ENCODE data around the gene GNAQ. TPM values are rescaled to one million over a fixed set of nuclear protein-coding genes. Genes with fewer than 3 reads are reported as not detected.

GNAQ gene
- total and polyA plus RNA-seq, 2 experiments from 2014 or later = 25.7 to 47.9 TPM

DNA sequence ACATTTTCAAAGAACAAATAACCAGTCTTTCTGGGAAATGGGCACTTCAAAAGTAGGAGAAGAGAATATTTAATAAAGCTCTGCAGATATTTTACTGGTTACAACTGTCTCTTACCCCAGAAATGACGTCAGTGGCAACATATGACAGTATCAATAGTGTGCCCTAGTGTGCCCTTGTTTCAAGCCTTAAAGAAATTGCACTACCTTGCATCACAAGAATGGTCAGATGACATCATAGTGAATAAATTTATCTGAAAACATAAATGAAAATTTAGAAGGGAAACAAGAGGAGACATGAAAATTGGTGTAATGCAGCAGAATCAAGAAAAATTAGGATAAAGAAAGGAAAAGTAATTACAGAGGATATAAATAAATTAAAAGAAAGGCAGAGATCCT lies 176.7 kb downstream of the GNAQ start:
- TF ChIP-seq CTCF (IDR thresholded peaks at IDR 0.05; ENCODE audit: poor library complexity) = no peak
- TF ChIP-seq EZH2phosphoT487 (IDR thresholded peaks at IDR 0.05; ENCODE audit: low read depth, severe bottlenecking, unreplicated experiment) = no peak
- TF ChIP-seq EZH2 (IDR thresholded peaks at IDR 0.05; ENCODE audit: borderline replicate concordance) = no peak
- no peaks in the 10 kb centered on the region for H3K9me3 ChIP-seq (ENCODE audit: low read depth)
- no peaks in the 10 kb centered on the region for H3K9me2 ChIP-seq (replicated peaks; ENCODE audit: insufficient read depth)
- H4K20me1 ChIP-seq (ENCODE audit: insufficient read depth, poor library complexity, severe bottlenecking) = no peaks in the 10 kb centered on the region
- no peak overlapping the region for H3K4me3 ChIP-seq
- no peak for DNase-seq (ENCODE audit: low spot score)
- no peaks in the 10 kb centered on the region for H3K36me3 ChIP-seq (replicated peaks; ENCODE audit: insufficient read depth, low read depth)
- H3K4me2 ChIP-seq = no peak overlapping the region
- H3K4me1 ChIP-seq (ENCODE audit: insufficient read depth) = peaks cover 5% of the 10 kb centered on the region
- peaks cover 68% of the 10 kb centered on the region for H3K79me2 ChIP-seq
- 91% methylated on average over 1 of the region's 1 CpG for WGBS (ENCODE audit: low lambda C conversion rate, missing lambda C conversion rate)
- H3K27me3 ChIP-seq = no peaks in the 10 kb centered on the region
- no peak overlapping the region for H3K27ac ChIP-seq
- no peak overlapping the region for H2AFZ ChIP-seq

GRCh38 chr9:77854258-77854915 lies 177.2 kb downstream of the GNAQ start:
- no peaks in the 10 kb centered on the region for H3K27me3 ChIP-seq
- H3K79me2 ChIP-seq = peaks cover 68% of the 10 kb centered on the region
- H3K4me1 ChIP-seq (ENCODE audit: insufficient read depth) = peaks cover 5% of the 10 kb centered on the region
- H2AFZ ChIP-seq = no peak overlapping the region
- DNase-seq (ENCODE audit: low spot score) = no peak
- 77% methylated on average over 4 of the region's 4 CpGs for WGBS (ENCODE audit: low lambda C conversion rate, missing lambda C conversion rate)
- H3K9me3 ChIP-seq (ENCODE audit: low read depth) = no peaks in the 10 kb centered on the region
- no peaks in the 10 kb centered on the region for H4K20me1 ChIP-seq (ENCODE audit: insufficient read depth, poor library complexity, severe bottlenecking)
- no peaks in the 10 kb centered on the region for H3K9me2 ChIP-seq (replicated peaks; ENCODE audit: insufficient read depth)
- no peaks in the 10 kb centered on the region for H3K36me3 ChIP-seq (replicated peaks; ENCODE audit: insufficient read depth, low read depth)
- H3K4me3 ChIP-seq = no peak overlapping the region
- TF ChIP-seq EZH2 (IDR thresholded peaks at IDR 0.05; ENCODE audit: borderline replicate concordance) (no peak), CTCF (IDR thresholded peaks at IDR 0.05; ENCODE audit: poor library complexity) (no peak)
- H3K4me2 ChIP-seq = no peak overlapping the region
- no peak overlapping the region for H3K27ac ChIP-seq

GRCh38 chr9:77853716-77854115 lies 177.9 kb downstream of the GNAQ start:
- TF ChIP-seq EZH2 (IDR thresholded peaks at IDR 0.05; ENCODE audit: borderline replicate concordance) (no peak), EZH2phosphoT487 (IDR thresholded peaks at IDR 0.05; ENCODE audit: low read depth, severe bottlenecking, unreplicated experiment) (no peak), CTCF (IDR thresholded peaks at IDR 0.05; ENCODE audit: poor library complexity) (no peak)
- no peaks in the 10 kb centered on the region for H3K9me3 ChIP-seq (ENCODE audit: low read depth)
- H3K4me3 ChIP-seq = no peak overlapping the region
- H2AFZ ChIP-seq = no peak overlapping the region
- no peaks in the 10 kb centered on the region for H3K36me3 ChIP-seq (replicated peaks; ENCODE audit: insufficient read depth, low read depth)
- peaks cover 5% of the 10 kb centered on the region for H3K4me1 ChIP-seq (ENCODE audit: insufficient read depth)
- no peak overlapping the region for H3K4me2 ChIP-seq
- no peaks in the 10 kb centered on the region for H3K27me3 ChIP-seq
- 96% methylated on average over 3 of the region's 3 CpGs for WGBS (ENCODE audit: low lambda C conversion rate, missing lambda C conversion rate)
- no peaks in the 10 kb centered on the region for H3K9me2 ChIP-seq (replicated peaks; ENCODE audit: insufficient read depth)
- H3K79me2 ChIP-seq = peaks cover 67% of the 10 kb centered on the region
- H4K20me1 ChIP-seq (ENCODE audit: insufficient read depth, poor library complexity, severe bottlenecking) = no peaks in the 10 kb centered on the region
- DNase-seq (ENCODE audit: low spot score) = no peak
- H3K27ac ChIP-seq = no peak overlapping the region
